WTC11 (cell line): ENCODE data around the gene LPCAT1. TPM values are rescaled to one million over a fixed set of nuclear protein-coding genes. Genes with fewer than 3 reads are reported as not detected.

Experiments
- ATAC-seq: fragments of 200-7000 bp; cut with Tn5 transposase; 2 replicates; pipeline ENCODE4 v1.10.0; 2021; ENCODE audit warnings: mild to moderate bottlenecking, moderate library complexity
- CTCF ChIA-PET: fragments of 300-600 bp; sonication (Branson Sonifier 250); formaldehyde crosslinking; loops from one replicate; lab custom pipeline; 2021; ENCODE audit warnings: antibody characterized with exemption; lab: Charles Lee
- POLR2A ChIA-PET: fragments of 350-600 bp; sonication (Branson Sonifier 250); formaldehyde crosslinking; loops from one replicate; lab custom pipeline; 2021; ENCODE audit warnings: antibody characterized with exemption; lab: Charles Lee
- DNase-seq: peaks from one replicate; pipeline ENCODE4 v3.0.0; 2021; ENCODE audit warnings: low spot score
- H3K27ac Mint-ChIP-seq: 2 replicates; pipeline ENCODE4 v1.8.0; 2021; ENCODE audit warnings: mixed read lengths
- H3K27me3 Mint-ChIP-seq: 2 replicates; pipeline ENCODE4 v1.8.0; 2021; ENCODE audit warnings: low read depth, mild to moderate bottlenecking, moderate library complexity, mixed read lengths
- H3K36me3 Mint-ChIP-seq: 2 replicates; pipeline ENCODE4 v1.8.0; 2021; ENCODE audit warnings: mixed read lengths
- H3K4me1 Mint-ChIP-seq: 2 replicates; pipeline ENCODE4 v1.8.0; 2022; ENCODE audit warnings: mixed read lengths
- H3K4me3 Mint-ChIP-seq: 2 replicates; pipeline ENCODE4 v1.8.0; 2021; ENCODE audit warnings: mild to moderate bottlenecking, moderate library complexity, mixed read lengths
- H3K9me3 Mint-ChIP-seq: 2 replicates; pipeline ENCODE4 v1.8.0; 2021; ENCODE audit warnings: mixed read lengths
- ATF1 ChIP-seq: sonication (generic); formaldehyde crosslinking; IDR thresholded peaks from 2 replicates; pipeline ENCODE4 v1.8.1; 2023; ENCODE audit warnings: mild to moderate bottlenecking, moderate library complexity, missing genetic modification reagents
- ATF2 ChIP-seq: sonication (generic); formaldehyde crosslinking; IDR thresholded peaks from 2 replicates; pipeline ENCODE4 v1.8.1; 2022; ENCODE audit warnings: low read depth, missing genetic modification reagents, borderline replicate concordance
- ATF3 ChIP-seq: sonication (generic); formaldehyde crosslinking; conservative IDR thresholded peaks from 2 replicates; pipeline ENCODE4 v1.8.1; 2022; ENCODE audit warnings: mild to moderate bottlenecking, missing genetic modification reagents
- CTCF ChIP-seq: fragments of 200-600 bp; IDR thresholded peaks from 2 replicates; pipeline ENCODE4 v1.8.0; 2022; ENCODE audit warnings: antibody characterized with exemption
- E2F1 ChIP-seq: sonication (generic); formaldehyde crosslinking; IDR thresholded peaks from 2 replicates; pipeline ENCODE4 v1.8.0; 2022; ENCODE audit warnings: mild to moderate bottlenecking, missing genetic modification reagents
- E2F4 ChIP-seq: sonication (generic); formaldehyde crosslinking; IDR thresholded peaks from 2 replicates; pipeline ENCODE4 v1.8.1; 2022; ENCODE audit warnings: low read depth, mild to moderate bottlenecking, moderate library complexity, missing genetic modification reagents, borderline replicate concordance
- ESRRA ChIP-seq: sonication (generic); formaldehyde crosslinking; IDR thresholded peaks from 2 replicates; pipeline ENCODE4 v1.8.1; 2022; ENCODE audit warnings: mild to moderate bottlenecking, missing genetic modification reagents, borderline replicate concordance
- RELA ChIP-seq: sonication (generic); formaldehyde crosslinking; IDR thresholded peaks from 2 replicates; pipeline ENCODE4 v1.8.1; 2022; ENCODE audit warnings: missing genetic modification reagents, mild to moderate bottlenecking, borderline replicate concordance
- ZNF121 ChIP-seq: sonication (generic); formaldehyde crosslinking; IDR thresholded peaks from 2 replicates; pipeline ENCODE4 v1.8.0; 2023; ENCODE audit warnings: missing genetic modification reagents
- ZNF219 ChIP-seq: sonication (generic); formaldehyde crosslinking; IDR thresholded peaks from 2 replicates; pipeline ENCODE4 v1.8.0; 2023; ENCODE audit warnings: missing genetic modification reagents, mild to moderate bottlenecking, borderline replicate concordance
- ZNF532 ChIP-seq: fragments of 250-450 bp; sonication (Bioruptor Pico); IDR thresholded peaks from 2 replicates; pipeline ENCODE4 v1.9.0; 2021; ENCODE audit warnings: mild to moderate bottlenecking, borderline replicate concordance
- total RNA-seq: library from RNA; stranded (reverse); gene quantifications from 3 replicates; pipeline ENCODE4 v1.2.3, GENCODE V29; 2021

The LPCAT1 gene
- total RNA-seq, 1 experiment from 2014 or later, result 206 TPM

GRCh38 chr5:1544294-1544961 lies 20.7 kb upstream of the LPCAT1 start:
- no peak for TF ChIP-seq E2F4 (CRISPR knock-in tag)
- no peak for TF ChIP-seq ZNF219 (CRISPR knock-in tag)
- POLR2A ChIA-PET, result no interaction called here
- Mint-ChIP-seq H3K27me3 (no peaks in the 10 kb centered on the region), H3K36me3 (no peaks in the 10 kb centered on the region), H3K4me3 (no peak overlapping the region), H3K27ac (no peak overlapping the region), H3K9me3 (peaks cover 7% of the 10 kb centered on the region; the same call in 1 of the 2 replicates), H3K4me1 (no peaks in the 10 kb centered on the region)
- DNase-seq (no peak), ATAC-seq (no peak)
- CTCF ChIA-PET, result no interaction called here

- TF ChIP-seq E2F1 (no peak), ATF1 (CRISPR knock-in tag) (no peak), ZNF532 (no peak), ATF3 (CRISPR knock-in tag) (no peak), ESRRA (CRISPR knock-in tag) (no peak), RELA (CRISPR knock-in tag) (no peak), ZNF121 (CRISPR knock-in tag) (no peak), ATF2 (CRISPR knock-in tag) (no peak), CTCF (no peak)
- Mint-ChIP-seq H3K27ac (0 out of 2 replicates have a peak overlapping the region, but pooled peaks have one; percentile 9), H3K9me3 (peaks cover 7% of the 10 kb centered on the region; the same call in 1 of the 2 replicates), H3K4me1 (no peaks in the 10 kb centered on the region), H3K27me3 (no peaks in the 10 kb centered on the region), H3K4me3 (no peak overlapping the region), H3K36me3 (no peaks in the 10 kb centered on the region)
- ATAC-seq (no peak), DNase-seq (no peak)
- ChIA-PET CTCF (no interaction called here), POLR2A (no interaction called here)
These were observed 19.9 kb upstream of the LPCAT1 start for GRCh38 chr5:1543398-1544293.
